ENCODE data around the gene TMC7. TPM values are rescaled to one million over a fixed set of nuclear protein-coding genes. Genes with fewer than 3 reads are reported as not detected.
A peak's percentile ranks its signal among the peaks of the same experiment; 100 is the strongest.

The TMC7 gene
- total RNA-seq (under 1 TPM in 6 of 7 donors, not detected in 1; 0.15 to 0.55 (median 0.31) TPM), polyA plus RNA-seq (1 to 10 TPM in 1 of 2 donors, under 1 TPM in 1; 0.38 to 1.1 TPM)
- long read RNA-seq, donor 1, result 0 reads
- long read RNA-seq, donor 2, partial matches to known transcripts, result 0 of 1 reads
- long read RNA-seq, donor 2, other reads (novel, unspliced or antisense), result 0 of 1 reads
- long read RNA-seq, donor 3, partial matches to known transcripts, result 1 of 1 reads
- long read RNA-seq, donor 3, other reads (novel, unspliced or antisense), result 0 of 1 reads

GRCh38 chr16:18983565-18984434, at the start of gene TMC7:
TSS of gene TMC7 (plus strand) at chr16:18983934. CDS start at chr16:18984064, 130 bp downstream.
- intact Hi-C loops (cut with DNase I), result no loop called here
- peak; percentile 10 to 45 (median 28) for DNase-seq
- Histone ChIP-seq H3K27me3 (no peaks in the 10 kb centered on the region), H3K36me3 (no peaks in the 10 kb centered on the region), H3K9me3 (no peaks in the 10 kb centered on the region), H3K4me1 (ENCODE audit: insufficient read depth) (no peaks in the 10 kb centered on the region), H3K4me3 (peak within 1 kb of the TSS; percentile 41), H3K27ac (no peak within 1 kb of the TSS)
- WGBS, 3 donors, result 5 to 8% (median 6%) methylated on average over 45 to 64 of the region's 64 CpGs
- no peak for TF ChIP-seq POLR2A (IDR thresholded peaks at IDR 0.05)
- TF ChIP-seq EP300 (IDR thresholded peaks at IDR 0.05), result no peak
- TF ChIP-seq CTCF (IDR thresholded peaks at IDR 0.05), result no peak

- WGBS, 3 donors, result 83 to 85% (median 83%) methylated on average over 7 of the region's 7 CpGs
- Histone ChIP-seq H3K9me3 (no peaks in the 10 kb centered on the region), H3K4me1 (ENCODE audit: insufficient read depth) (no peaks in the 10 kb centered on the region), H3K36me3 (no peaks in the 10 kb centered on the region), H3K27ac (no peak overlapping the region), H3K4me3 (no peak overlapping the region), H3K27me3 (no peaks in the 10 kb centered on the region)
- intact Hi-C loops (cut with DNase I), result no loop called here
- no peak for DNase-seq
- no peak for TF ChIP-seq CTCF (IDR thresholded peaks at IDR 0.05)
- TF ChIP-seq EP300 (IDR thresholded peaks at IDR 0.05), result no peak
- no peak for TF ChIP-seq POLR2A (IDR thresholded peaks at IDR 0.05)
Observed at GRCh38 chr16:18936727-18937340, 46.9 kb upstream of the TMC7 start.

GRCh38 chr16:18937390-18937789, 46.3 kb upstream of the TMC7 start:
- DNase-seq, result no peak
- H3K4me1 ChIP-seq (ENCODE audit: insufficient read depth), result no peaks in the 10 kb centered on the region
- H3K4me3 ChIP-seq, result no peak overlapping the region
- H3K36me3 ChIP-seq, result no peaks in the 10 kb centered on the region
- H3K9me3 ChIP-seq, result no peaks in the 10 kb centered on the region
- H3K27me3 ChIP-seq, result no peaks in the 10 kb centered on the region
- intact Hi-C loops (cut with DNase I), result no loop called here
- no peak for TF ChIP-seq EP300 (IDR thresholded peaks at IDR 0.05)
- no peak for TF ChIP-seq POLR2A (IDR thresholded peaks at IDR 0.05)
- TF ChIP-seq CTCF (IDR thresholded peaks at IDR 0.05), result no peak
- H3K27ac ChIP-seq, result no peak overlapping the region

GRCh38 chr16:18938986-18939385, 44.7 kb upstream of the TMC7 start:
- H3K4me1 ChIP-seq (ENCODE audit: insufficient read depth), result no peaks in the 10 kb centered on the region
- no peak overlapping the region for H3K4me3 ChIP-seq
- TF ChIP-seq CTCF (IDR thresholded peaks at IDR 0.05) (no peak), EP300 (IDR thresholded peaks at IDR 0.05) (no peak), POLR2A (IDR thresholded peaks at IDR 0.05) (no peak)
- no peaks in the 10 kb centered on the region for H3K36me3 ChIP-seq
- intact Hi-C loops (cut with DNase I), result no loop called here
- 91 to 94% (median 93%) methylated on average over 9 of the region's 9 CpGs for WGBS, 3 donors
- DNase-seq, result no peak
- H3K27me3 ChIP-seq, result no peaks in the 10 kb centered on the region
- no peak overlapping the region for H3K27ac ChIP-seq
- H3K9me3 ChIP-seq, result no peaks in the 10 kb centered on the region

Data from ovary (tissue), 10 donors.